Ishikawa (cell line): Measurements from ENCODE around the gene OR10K2.

Experiments
- CEBPB ChIP-seq: IDR thresholded peaks from 2 replicates; pipeline ENCODE4 v1.6.1; 2012
- CREB1 ChIP-seq: IDR thresholded peaks from 2 replicates; pipeline ENCODE4 v1.6.1; 2012; ENCODE audit warnings: low read depth
- EGR1 ChIP-seq: IDR thresholded peaks from 2 replicates; pipeline ENCODE4 v1.6.1; 2012
- EP300 ChIP-seq: IDR thresholded peaks from 2 replicates; pipeline ENCODE4 v1.6.1; 2012; ENCODE audit warnings: borderline replicate concordance
- FOXM1 ChIP-seq: IDR thresholded peaks from 2 replicates; pipeline ENCODE4 v1.6.1; 2012; ENCODE audit warnings: low read depth, borderline replicate concordance
- MAX ChIP-seq: IDR thresholded peaks from 2 replicates; pipeline ENCODE4 v1.6.1; 2012
- NFIC ChIP-seq: IDR thresholded peaks from 2 replicates; pipeline ENCODE4 v1.6.1; 2012
- RAD21 ChIP-seq: IDR thresholded peaks from 2 replicates; pipeline ENCODE4 v1.6.1; 2012; ENCODE audit warnings: low read depth
- TAF1 ChIP-seq: IDR thresholded peaks from 2 replicates; pipeline ENCODE4 v1.6.1; 2012; ENCODE audit warnings: low read depth, mild to moderate bottlenecking
- TCF12 ChIP-seq: IDR thresholded peaks from 2 replicates; pipeline ENCODE4 v1.6.1; 2012; ENCODE audit warnings: low read depth
- TEAD4 ChIP-seq: IDR thresholded peaks from 2 replicates; pipeline ENCODE4 v1.6.1; 2012
- USF1 ChIP-seq: IDR thresholded peaks from 2 replicates; pipeline ENCODE4 v1.6.1; 2012
- YY1 ChIP-seq: IDR thresholded peaks from 2 replicates; pipeline ENCODE4 v1.6.1; 2012; ENCODE audit warnings: low read depth
- ZBTB7A ChIP-seq: IDR thresholded peaks from 2 replicates; pipeline ENCODE4 v1.6.1; 2012; ENCODE audit warnings: low read depth
- TF ChIP-seq, protein P1 (sequence below): IDR thresholded peaks from 2 replicates; pipeline ENCODE4 v1.6.1; 2012; ENCODE audit warnings: low read depth, mild to moderate bottlenecking

Gene OR10K2

GRCh38 chr1:158422212-158422611, 3.8 kb downstream of the OR10K2 start:
- TF ChIP-seq RAD21 = no peak
- no peak for TF ChIP-seq TCF12
- TF ChIP-seq TAF1 = no peak
- TF ChIP-seq, protein P1, sequence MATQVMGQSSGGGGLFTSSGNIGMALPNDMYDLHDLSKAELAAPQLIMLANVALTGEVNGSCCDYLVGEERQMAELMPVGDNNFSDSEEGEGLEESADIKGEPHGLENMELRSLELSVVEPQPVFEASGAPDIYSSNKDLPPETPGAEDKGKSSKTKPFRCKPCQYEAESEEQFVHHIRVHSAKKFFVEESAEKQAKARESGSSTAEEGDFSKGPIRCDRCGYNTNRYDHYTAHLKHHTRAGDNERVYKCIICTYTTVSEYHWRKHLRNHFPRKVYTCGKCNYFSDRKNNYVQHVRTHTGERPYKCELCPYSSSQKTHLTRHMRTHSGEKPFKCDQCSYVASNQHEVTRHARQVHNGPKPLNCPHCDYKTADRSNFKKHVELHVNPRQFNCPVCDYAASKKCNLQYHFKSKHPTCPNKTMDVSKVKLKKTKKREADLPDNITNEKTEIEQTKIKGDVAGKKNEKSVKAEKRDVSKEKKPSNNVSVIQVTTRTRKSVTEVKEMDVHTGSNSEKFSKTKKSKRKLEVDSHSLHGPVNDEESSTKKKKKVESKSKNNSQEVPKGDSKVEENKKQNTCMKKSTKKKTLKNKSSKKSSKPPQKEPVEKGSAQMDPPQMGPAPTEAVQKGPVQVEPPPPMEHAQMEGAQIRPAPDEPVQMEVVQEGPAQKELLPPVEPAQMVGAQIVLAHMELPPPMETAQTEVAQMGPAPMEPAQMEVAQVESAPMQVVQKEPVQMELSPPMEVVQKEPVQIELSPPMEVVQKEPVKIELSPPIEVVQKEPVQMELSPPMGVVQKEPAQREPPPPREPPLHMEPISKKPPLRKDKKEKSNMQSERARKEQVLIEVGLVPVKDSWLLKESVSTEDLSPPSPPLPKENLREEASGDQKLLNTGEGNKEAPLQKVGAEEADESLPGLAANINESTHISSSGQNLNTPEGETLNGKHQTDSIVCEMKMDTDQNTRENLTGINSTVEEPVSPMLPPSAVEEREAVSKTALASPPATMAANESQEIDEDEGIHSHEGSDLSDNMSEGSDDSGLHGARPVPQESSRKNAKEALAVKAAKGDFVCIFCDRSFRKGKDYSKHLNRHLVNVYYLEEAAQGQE = no peak
- no peak for TF ChIP-seq YY1
- TF ChIP-seq EP300 = no peak
- TF ChIP-seq MAX = no peak
- TF ChIP-seq USF1 = no peak
- no peak for TF ChIP-seq FOXM1
- TF ChIP-seq EGR1 = no peak
- TF ChIP-seq CEBPB = no peak
- TF ChIP-seq ZBTB7A = no peak
- no peak for TF ChIP-seq TEAD4
- TF ChIP-seq CREB1 = no peak
- TF ChIP-seq NFIC = no peak

GRCh38 chr1:158417586-158417985, 8.5 kb downstream of the OR10K2 start:
- TF ChIP-seq EGR1 = no peak
- TF ChIP-seq ZBTB7A = no peak
- TF ChIP-seq USF1 = no peak
- TF ChIP-seq TEAD4 = no peak
- TF ChIP-seq YY1 = no peak
- TF ChIP-seq CEBPB = no peak

DNA sequence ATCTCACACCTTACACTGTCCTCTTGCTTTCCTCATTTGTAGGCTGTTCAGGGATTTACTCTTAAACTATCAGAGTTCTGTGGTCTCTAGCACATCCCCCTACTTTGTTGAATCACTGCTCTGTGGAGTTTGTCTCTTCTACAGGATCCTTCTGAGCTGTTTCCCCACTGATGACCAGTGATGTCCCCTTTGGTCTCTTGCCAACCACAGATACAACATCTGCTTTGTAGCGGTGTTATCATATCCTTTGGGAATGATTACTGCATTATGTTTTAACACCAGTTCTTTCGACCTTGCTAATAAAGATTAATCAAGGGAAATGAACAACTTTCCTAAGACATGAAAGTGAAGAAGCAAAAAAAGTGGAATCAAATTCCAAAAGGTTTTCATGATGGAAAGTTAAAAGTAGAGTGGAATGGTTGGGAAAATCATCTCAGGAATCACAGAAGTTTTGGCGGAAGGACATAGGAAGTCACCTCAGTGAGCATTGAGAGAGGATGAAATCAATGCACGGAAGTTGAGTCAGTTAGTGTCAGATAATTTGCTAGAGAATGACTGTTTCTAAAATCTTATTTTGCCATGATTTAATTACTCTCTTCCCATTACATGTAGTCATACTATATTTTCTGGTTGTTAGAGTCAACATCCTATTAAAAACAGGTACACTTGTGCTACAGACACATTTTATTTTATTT, 11.2 kb downstream of the OR10K2 start:
- TF ChIP-seq FOXM1 (no peak), CREB1 (no peak), EGR1 (no peak), YY1 (no peak), ZBTB7A (no peak), TEAD4 (no peak), MAX (no peak)
- TF ChIP-seq, protein P1 = no peak

DNA sequence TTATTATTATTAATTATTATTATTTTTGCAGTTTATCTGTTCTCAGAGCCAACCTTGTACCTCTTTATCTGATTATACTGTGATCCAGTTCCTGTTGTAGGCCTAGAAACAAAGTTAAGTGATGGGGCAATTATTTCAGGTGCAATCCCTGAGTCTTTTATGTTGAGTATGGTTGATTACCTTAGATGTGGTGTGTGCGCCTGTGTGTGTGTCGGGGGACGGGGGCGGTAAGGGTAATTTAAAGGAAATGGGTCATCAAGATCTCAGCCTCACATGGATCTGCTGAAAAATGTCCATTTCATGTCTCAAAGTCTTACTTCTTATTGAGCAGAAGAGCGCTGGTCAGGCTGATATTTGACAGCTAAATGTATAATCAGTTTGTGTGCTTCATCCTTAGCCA, 18.9 kb downstream of the OR10K2 start:
- TF ChIP-seq MAX (no peak), FOXM1 (no peak), CEBPB (no peak), TEAD4 (no peak), EP300 (no peak), RAD21 (no peak), USF1 (no peak), YY1 (no peak), NFIC (no peak), TAF1 (no peak), ZBTB7A (no peak), EGR1 (no peak), TCF12 (no peak), CREB1 (no peak)
- TF ChIP-seq, protein P1 = no peak
